ENCODE measurements around the gene RBPJL.

- TF ChIP-seq GATA3 (IDR thresholded peaks at IDR 0.05; ENCODE audit: low read depth, low read length) = no peak
- TF ChIP-seq GATA2 (IDR thresholded peaks at IDR 0.05; ENCODE audit: low read depth, low read length) = no peak
Measured at GRCh38 chr20:45343532-45344167, 37.0 kb downstream of the RBPJL start.

Data from SH-SY5Y (cell line).